ENCODE results near the gene CD72. TPM values are rescaled to one million over a fixed set of nuclear protein-coding genes. Genes with fewer than 3 reads are reported as not detected.
A peak's percentile ranks its signal among the peaks of the same experiment; 100 is the strongest.

Gene CD72
- total RNA-seq, 1 donor from 2014 or later = 1.1 TPM

DNA sequence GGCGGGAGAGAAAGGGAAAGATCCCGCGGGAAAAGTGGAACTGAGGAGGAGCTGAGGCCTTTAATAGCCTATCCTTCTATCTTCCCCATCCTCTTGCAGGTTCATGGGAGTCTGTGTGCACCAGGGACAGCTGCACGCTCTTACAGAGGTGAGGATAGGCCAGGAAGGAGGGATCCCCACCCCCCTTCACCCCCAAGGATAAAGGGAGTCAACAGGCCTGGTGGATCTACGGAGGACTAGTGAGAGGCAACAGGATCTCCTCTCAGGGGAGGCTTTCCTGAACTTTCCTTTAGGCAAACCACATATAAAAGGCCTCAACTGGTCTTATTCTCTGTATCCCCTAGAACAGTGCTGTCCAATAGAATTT lies 12.1 kb downstream of the CD72 start:
- no peaks in the 10 kb centered on the region for H3K27me3 Mint-ChIP-seq (ENCODE audit: low read depth)
- H3K9me3 Mint-ChIP-seq (ENCODE audit: low read depth) = no peaks in the 10 kb centered on the region
- peak overlapping the region; percentile 22 for H3K27ac Mint-ChIP-seq (ENCODE audit: unreplicated experiment)
- H3K4me3 Mint-ChIP-seq (ENCODE audit: unreplicated experiment) = peak overlapping the region; percentile 76
- no peak for TF ChIP-seq CTCF (IDR thresholded peaks at IDR 0.05)
- peaks cover 13% of the 10 kb centered on the region for H3K36me3 Mint-ChIP-seq (ENCODE audit: low read depth)
- H3K4me1 Mint-ChIP-seq (ENCODE audit: low read depth) = peaks cover 37% of the 10 kb centered on the region
- DNase-seq (ENCODE audit: low spot score) = no peak

DNA sequence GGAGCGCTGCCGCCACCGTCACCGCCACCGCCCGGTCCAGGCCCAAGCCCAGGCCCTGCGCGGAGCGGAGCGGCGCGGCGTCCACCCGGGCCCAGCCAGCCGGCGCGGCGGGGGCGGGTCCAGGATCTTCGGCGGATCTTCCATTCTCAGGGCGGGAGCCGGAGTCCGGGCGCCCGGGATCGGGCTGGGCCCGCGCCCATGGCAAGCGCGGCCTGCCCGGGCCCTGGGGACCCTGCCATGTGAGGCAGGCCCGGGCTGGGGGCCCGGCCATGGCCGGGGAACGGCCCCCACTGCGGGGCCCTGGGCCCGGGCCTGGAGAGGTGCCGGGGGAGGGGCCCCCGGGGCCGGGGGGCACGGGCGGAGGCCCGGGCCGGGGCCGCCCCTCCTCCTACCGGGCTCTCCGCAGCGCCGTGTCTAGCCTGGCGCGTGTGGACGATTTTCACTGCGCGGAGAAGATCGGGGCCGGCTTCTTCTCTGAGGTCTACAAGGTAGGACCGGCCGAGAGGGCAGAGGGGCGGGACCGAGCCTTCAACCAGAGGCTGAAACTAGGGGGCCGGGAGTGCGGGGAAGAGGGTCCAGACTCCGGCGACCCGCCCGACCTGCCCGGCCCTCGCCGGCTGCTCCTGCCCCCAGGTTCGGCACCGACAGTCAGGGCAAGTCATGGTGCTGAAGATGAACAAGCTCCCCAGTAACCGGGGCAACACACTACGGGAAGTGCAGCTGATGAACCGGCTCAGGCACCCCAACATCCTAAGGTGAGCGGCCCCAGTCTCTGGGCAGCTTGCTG lies 12.7 kb downstream of the CD72 start:
- Mint-ChIP-seq H3K4me3 (ENCODE audit: unreplicated experiment) (peak overlapping the region; percentile 76), H3K27ac (ENCODE audit: unreplicated experiment) (peak overlapping the region; percentile 22), H3K4me1 (ENCODE audit: low read depth) (peaks cover 37% of the 10 kb centered on the region)

DNA sequence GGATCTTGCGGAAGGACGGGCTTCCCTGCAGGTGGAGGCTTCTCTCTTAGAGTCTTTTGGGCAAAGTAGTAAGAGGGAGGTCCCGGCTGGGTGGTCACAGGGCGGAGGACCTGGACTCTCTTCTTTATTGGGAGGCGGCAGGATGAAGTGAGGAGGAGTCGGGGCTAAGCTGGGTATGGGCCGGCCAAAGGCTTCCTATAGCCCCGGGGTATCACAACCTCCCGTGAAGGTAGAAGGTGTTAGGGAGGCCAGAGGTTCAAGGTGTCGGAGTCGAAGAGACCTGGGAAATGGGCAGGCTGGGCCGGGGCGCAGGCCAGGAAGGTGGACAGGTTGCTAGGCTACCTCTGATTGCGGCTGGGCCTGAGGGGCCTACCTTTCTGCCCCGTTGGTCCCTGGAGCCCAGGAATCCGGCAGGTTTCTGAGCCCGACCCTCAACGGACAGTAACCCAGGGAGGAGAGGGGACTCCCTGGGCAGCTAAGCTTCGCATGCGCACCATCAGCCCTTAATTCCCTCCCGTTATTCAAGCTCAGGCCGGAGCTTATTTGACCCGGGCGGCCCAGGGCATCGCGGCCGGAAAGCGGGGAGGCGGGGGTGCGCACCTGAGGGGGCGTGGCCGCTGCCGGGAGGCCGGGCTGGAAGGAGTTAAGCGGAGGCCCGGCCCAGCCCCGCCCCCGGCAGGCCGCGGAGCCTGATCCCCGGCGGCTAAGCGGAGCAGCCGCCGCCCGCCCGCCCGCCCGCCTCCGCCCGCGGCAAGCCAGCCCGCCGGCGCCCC lies 13.4 kb downstream of the CD72 start, which contains the start of gene TESK1:
Gene TESK1 (plus strand): TSS at position 685 of the 773 bp plus-strand sequence. CDS start 358 bp downstream, outside the sequence.
- H3K27me3 Mint-ChIP-seq (ENCODE audit: low read depth) = no peaks in the 10 kb centered on the region
- peak; percentile 89 for DNase-seq (ENCODE audit: low spot score)
- peak within 1 kb of the TSS; percentile 87 for H3K4me3 Mint-ChIP-seq (ENCODE audit: unreplicated experiment)
- H3K4me1 Mint-ChIP-seq (ENCODE audit: low read depth) = peaks cover 37% of the 10 kb centered on the region
- TF ChIP-seq CTCF (IDR thresholded peaks at IDR 0.05) = no peak
- H3K9me3 Mint-ChIP-seq (ENCODE audit: low read depth) = no peaks in the 10 kb centered on the region
- peak within 1 kb of the TSS; percentile 99 for H3K27ac Mint-ChIP-seq (ENCODE audit: unreplicated experiment)
- peaks cover 11% of the 10 kb centered on the region for H3K36me3 Mint-ChIP-seq (ENCODE audit: low read depth)

More for the DNA sequence above, 12.7 kb downstream of the CD72 start:
- Mint-ChIP-seq H3K36me3 (ENCODE audit: low read depth) (peaks cover 11% of the 10 kb centered on the region), H3K9me3 (ENCODE audit: low read depth) (no peaks in the 10 kb centered on the region), H3K27me3 (ENCODE audit: low read depth) (no peaks in the 10 kb centered on the region)
- peak; percentile 90 for DNase-seq (ENCODE audit: low spot score)
- TF ChIP-seq CTCF (IDR thresholded peaks at IDR 0.05) = no peak

DNA sequence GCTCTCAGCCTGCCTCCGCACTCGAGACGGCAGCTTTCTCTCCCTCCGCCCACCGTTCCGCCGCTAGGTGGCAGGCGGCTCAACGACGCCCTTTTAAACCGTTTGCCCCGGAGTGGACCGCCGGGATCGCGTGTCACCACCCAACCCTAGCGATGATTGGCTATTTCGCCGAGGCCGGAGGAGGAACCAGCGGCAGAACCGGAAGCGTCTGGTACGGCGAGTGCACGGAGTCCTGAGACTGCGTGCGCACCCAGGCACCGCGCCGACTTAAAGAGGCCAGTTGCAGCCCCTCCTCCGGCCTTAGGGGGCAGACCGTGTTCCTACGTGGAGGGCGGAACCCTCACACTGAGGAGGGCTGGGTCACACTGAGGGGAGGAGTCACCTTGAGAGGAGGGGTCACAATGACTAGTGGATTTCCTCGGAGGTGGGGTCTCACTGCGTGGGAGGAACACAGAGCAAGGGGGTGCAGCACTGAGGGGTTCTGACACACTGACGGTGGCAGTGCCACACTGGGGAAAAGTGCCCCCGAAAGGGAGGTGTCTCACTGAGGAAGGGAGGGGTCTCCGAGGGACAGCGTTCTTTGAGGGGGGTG lies 14.1 kb downstream of the CD72 start:
- Mint-ChIP-seq H3K27ac (ENCODE audit: unreplicated experiment) (peak overlapping the region; percentile 99), H3K36me3 (ENCODE audit: low read depth) (peaks cover 11% of the 10 kb centered on the region), H3K4me3 (ENCODE audit: unreplicated experiment) (peak overlapping the region; percentile 87), H3K4me1 (ENCODE audit: low read depth) (peaks cover 37% of the 10 kb centered on the region), H3K9me3 (ENCODE audit: low read depth) (no peaks in the 10 kb centered on the region), H3K27me3 (ENCODE audit: low read depth) (no peaks in the 10 kb centered on the region)
- peak; percentile 100 for DNase-seq (ENCODE audit: low spot score)
- TF ChIP-seq CTCF (IDR thresholded peaks at IDR 0.05) = peak; percentile 99

DNA sequence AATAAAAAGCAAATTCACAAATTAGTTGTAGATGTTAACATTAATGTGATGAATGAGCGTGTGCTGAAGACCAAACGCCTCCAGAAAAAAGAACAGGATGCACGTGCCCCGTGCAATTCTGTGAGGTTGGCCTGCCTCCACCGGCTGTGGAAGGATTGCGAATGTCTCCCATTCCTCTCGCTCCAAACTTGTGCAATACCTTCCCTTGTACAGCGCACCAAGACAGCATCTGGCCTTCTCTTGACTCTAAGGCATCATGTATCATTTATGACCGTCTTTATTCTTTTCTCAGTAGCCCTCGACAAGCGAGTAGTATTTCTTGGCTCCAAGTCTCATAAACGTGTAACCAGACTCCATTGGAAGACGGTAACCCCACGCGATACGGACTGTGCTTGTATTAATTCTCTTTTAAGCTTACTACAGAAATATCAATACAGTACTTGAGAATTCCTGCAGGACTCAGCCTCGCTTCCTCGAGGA lies 14.7 kb downstream of the CD72 start:
- Mint-ChIP-seq H3K9me3 (ENCODE audit: low read depth) (no peaks in the 10 kb centered on the region), H3K4me1 (ENCODE audit: low read depth) (peaks cover 37% of the 10 kb centered on the region), H3K36me3 (ENCODE audit: low read depth) (peaks cover 7% of the 10 kb centered on the region), H3K4me3 (ENCODE audit: unreplicated experiment) (peak overlapping the region; percentile 87), H3K27ac (ENCODE audit: unreplicated experiment) (peak overlapping the region; percentile 99), H3K27me3 (ENCODE audit: low read depth) (no peaks in the 10 kb centered on the region)
- TF ChIP-seq CTCF (IDR thresholded peaks at IDR 0.05) = no peak
- peak; percentile 50 for DNase-seq (ENCODE audit: low spot score)

Data from chondrocyte (in vitro differentiated cells).